GM19468 (cell line): ENCODE data around the gene ENOPH1.
"Not testable (repeated sequence)": the region's sequence is repeated elsewhere in the genome, so short reads cannot be mapped to it uniquely, and the experiment has no call there.

Source experiments
- ATAC-seq: cut with Tn5 transposase; IDR thresholded peaks from one replicate; pipeline ENCODE4 v1.9.1; 2021; ENCODE audit warnings: mild to moderate bottlenecking, moderate library complexity, moderate number of reproducible peaks; ENCODE audit not compliant: unreplicated experiment; ENCODE audit errors: extremely low read depth

Gene ENOPH1

DNA sequence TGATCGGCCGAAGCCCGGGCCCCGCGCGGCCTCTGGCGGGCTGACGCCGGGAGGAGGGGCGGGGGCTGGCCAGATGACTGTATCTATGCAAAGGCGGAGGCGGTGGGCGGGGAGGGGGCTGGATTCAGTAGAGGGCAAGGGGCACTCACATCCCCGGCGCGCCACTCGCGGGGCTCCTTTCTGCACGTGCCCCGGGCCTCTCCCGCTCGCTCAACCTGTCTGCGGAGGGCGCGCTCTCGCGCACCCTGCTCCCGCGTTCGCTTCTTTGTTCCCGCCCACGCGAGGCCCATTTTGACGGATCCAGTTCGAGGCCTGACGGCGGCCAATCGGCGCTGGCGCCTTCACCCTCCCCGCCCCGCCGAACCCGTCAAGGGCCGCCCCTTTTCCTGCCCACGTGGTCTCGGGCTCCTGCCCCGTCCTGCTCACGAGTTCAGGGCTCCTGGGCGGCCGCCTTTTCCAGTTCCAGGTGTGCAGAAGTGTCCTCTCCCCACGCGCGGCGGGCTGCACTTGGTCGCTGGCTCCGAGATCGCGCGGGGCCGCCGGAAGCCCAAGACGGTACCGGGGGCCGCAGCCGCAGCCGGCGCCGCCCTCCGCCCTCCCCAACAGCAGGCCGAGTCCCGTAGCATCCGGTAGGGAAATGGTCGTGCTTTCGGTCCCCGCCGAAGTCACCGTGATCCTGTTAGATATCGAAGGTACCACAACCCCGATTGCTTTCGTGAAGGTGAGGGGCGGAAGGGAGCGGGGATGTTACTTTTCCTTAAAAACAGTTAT is at the start of gene ENOPH1, which contains the start of gene HNRNPDL:
Gene ENOPH1 (plus strand): TSS at position 398 of the 771 bp plus-strand sequence. CDS start 240 bp downstream, at position 638.
Gene HNRNPDL (minus strand): TSS at position 270 of the 771 bp plus-strand sequence. CDS start 772 bp downstream, outside the sequence.
- peak; percentile 81 for ATAC-seq

DNA sequence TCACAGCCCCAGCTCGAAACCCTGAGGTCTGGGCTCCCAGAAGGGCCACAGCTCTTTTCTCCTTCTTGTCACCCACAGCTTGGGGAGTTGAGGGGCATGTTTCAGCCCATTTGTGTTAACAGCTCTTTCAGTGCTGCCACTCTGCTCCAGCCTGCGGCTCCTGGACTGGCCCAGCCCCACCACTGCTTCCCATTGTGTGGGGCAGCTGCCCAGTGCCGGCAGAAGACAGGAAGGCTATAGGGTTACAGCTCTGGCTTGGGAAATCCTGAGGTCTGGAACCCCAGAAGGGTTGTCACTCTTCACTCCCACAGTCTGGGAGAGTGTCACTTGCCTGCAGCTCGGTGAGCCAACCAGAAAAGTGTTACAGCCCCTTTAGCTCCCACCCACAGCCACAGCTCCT is 49.6 kb upstream of the ENOPH1 start:
- ATAC-seq = no peak

DNA sequence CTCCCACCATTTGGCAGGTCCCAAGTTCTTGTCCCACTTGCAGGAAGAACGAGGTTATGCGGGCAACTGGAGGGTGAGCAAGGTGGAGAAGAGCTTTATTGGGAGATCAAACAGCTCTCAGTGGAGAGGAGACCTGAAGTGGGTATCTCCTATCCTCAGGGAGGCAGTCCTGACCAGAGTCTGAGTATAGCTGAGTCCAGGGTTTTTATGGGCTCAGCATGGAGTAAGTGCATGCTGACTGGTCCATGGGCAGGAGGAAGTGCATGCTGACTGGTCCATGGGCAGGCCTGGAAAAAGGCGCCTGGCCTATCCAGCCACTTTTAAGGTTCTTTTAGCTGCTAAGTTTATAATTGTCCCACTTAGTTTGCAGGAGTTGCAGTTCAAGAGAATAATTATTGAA is 49.2 kb upstream of the ENOPH1 start:
- no peak for ATAC-seq

DNA sequence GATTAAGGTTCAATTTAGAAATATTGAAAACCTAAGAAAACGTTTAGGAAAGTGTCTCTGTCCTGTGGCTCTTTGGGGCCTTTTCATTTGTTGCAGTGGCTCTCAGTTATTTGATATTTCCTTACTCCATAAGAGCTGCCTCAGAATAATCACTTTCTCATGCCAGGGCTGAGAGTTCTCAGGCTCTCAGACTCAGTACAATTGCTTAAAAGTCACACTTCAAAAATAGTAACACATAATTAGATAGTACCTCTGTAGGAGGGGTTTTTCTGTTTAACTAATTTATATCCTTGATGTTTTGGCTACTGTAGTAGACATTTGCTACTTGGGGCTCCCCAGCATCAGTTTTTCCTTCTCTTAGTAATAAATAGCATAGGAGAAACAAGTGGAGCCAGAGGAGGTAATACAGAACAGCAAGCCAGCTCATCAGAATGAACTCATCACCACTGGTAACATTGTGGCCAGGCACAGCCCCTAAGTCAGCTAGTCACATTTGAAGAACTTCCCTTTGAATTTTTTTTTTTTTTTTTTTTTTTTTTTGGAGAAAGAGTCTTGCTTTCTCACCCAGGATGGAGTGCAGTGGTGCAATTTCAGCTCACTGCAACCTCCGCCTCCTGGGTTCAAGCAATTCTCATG is 48.6 kb upstream of the ENOPH1 start:
- no peak for ATAC-seq

DNA sequence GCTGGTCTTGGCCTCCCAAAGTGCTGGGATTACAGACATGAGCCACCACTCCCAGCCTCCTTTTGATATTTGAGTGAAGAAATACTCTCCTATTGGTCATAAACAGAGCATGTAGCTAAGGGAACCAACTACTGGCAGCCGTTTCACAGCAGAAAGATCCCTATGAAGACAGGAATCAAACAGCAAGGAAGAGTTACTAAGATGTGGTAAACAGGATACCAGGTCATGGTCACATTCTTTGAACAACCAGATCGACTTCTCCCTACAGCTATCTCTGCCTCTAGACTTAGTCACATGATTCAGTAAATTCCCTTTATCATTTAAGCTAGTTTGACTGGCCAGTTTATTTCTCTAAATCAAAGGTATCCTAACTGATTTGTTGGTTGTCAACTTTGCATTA is 47.6 kb upstream of the ENOPH1 start:
- ATAC-seq = no peak

DNA sequence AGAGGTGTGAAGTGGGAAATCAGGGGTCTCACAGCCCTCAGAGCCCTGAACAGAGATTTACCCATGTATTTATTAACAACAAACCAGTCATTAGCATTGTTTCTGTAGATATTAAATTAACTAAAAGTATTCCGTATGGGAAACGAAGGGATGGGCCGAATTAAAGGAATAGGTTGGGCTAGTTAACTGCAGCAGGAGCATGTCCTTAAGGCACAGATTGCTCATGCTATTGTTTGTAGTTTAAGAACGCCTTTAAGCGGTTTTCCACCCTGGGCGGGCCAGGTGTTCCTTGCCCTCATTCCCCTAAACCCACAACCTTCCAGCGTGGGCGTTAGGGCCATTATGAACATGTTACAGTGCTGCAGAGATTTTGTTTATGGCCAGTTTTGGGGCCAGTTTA is 44.1 kb upstream of the ENOPH1 start:
- not testable (repeated sequence) for ATAC-seq

DNA sequence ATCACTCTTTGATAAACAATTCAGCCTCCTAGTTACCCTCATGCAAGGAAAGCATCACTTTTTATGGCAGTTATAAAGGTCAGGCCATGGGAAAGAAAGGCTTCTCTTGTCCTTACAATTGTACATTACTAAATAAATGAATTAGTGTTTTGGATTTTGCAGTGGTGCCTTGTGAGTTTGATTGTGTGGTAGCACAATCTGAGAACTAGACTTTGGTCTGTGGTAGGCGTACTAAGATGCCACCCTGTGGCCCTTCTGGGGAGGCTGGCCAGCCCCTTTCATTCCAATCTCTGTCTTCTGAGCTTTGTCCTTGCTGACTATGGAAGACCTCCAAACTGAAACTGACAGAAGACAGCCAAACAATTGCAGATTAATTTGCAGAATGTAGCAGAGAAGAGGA is 42.0 kb upstream of the ENOPH1 start:
- no peak for ATAC-seq

DNA sequence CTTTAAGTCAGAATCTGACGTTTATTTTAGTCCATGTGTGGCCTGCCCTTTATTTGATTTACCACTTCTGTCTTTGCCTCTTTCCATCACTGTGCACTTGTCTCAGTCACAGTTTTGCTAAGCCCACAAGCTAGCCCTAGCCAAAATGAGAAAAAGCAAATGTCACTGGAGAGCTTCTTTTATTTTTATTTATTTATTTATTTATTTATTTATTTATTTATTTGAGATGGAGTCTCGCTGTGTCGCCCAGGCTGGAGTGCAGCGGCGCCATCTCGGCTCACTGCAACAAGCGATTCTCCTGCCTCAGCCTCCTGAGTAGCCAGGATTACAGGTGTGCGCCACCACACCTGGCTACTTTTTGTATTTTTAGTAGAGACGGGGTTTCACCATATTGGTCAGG is 40.3 kb upstream of the ENOPH1 start:
- ATAC-seq = not testable (repeated sequence)

DNA sequence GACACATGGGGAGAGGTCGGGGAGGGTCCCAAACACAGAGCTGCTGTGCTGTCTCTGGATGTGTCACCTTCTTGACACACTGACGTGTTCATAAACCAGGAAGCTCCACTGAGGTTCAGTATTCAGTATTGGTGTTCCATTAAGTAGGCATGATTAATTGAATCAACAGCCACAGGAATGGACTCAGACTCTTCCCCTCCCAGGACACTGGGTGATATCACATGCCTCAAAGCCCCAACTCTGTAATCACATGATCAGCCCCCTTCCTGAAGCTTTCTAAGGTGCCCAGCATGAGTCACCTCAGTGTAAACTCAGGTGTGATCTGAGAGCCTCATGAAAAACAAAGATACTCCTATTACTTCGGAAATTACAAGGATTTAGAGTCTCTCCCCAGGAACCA is 35.5 kb upstream of the ENOPH1 start:
- no peak for ATAC-seq

DNA sequence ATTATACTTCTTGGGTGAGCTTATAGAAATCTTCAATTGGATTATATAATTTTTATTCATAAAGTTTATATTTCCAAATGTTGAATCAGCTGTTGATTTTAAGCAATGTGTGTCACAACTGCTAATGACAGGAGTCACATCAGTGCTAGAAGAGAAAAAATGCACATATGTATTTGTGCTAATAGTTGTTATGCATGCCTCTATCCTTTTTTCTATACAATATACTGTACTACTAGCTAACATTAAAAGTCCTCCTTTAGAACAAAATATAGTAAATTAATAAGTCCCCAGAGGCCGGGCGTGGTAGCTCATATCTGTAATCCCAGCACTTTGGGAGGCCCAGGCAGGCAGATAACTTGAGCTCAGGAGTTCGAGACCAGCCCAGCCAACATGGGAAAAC is 32.9 kb upstream of the ENOPH1 start:
- no peak for ATAC-seq

DNA sequence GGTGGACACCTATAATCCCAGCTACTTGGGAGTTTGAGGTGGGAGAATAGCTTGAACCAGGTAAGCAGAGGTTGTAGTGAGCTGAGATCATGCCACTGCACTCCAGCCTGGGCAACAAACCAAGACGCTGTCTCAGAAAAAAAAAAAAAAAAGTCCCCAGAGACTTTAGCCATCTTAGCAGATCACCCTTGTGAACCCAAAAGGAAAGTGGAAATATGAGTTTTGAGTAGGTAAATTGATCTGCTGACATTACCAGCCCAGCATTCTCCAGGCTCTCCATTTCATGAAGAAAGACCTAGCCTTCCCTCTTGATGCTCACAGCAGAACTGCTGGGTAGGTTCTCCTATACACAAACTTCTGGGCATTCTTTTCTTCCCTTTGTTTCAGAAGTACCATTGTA is 32.1 kb upstream of the ENOPH1 start:
- ATAC-seq = no peak

DNA sequence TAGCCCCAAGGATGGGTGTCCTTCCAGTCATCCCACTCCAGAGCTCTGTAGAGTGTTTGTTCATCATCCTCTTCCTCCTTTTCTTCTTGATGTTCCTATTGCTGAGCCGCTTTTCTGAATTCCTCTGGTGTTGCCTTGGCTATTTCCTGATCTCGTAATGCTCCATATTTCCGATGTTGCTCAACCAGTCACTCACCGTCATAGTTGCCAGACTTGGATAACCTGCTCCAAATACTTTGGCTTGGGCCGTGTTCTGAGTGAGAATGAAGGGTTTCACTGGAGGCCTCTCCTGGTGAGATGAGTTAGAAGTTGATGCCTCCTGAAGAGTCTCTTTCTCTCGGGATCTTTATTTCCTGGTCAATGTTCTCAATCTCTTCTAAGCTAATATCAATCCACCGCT is 28.8 kb upstream of the ENOPH1 start:
- no peak for ATAC-seq

DNA sequence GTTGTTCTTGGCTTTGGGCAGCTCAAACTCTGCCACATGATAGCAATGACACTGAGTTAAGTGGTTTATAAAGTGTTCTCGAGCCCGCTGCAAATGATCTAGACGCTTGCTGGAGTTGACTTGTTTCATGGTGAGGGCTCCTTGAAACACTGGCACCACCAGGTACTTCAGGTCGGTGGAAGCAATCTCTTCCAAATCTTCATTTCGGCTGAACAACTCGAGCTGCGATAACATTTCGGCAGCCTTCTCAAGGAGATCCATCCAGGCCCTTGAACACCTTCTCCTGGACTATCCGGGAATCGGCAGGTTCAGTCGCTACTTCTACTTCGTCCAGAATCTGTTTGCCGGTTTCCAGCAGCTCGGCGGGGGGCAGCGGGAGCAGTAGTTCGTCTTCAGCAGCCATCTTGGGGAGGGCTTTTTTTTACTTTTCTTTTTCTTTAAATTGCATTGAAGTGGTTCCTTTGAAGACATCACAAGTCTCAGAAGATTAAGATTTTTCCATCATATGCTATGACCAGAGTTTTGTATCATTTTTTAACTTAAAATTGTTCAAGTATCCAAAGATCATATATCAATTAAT is 28.1 kb upstream of the ENOPH1 start:
- ATAC-seq = no peak

DNA sequence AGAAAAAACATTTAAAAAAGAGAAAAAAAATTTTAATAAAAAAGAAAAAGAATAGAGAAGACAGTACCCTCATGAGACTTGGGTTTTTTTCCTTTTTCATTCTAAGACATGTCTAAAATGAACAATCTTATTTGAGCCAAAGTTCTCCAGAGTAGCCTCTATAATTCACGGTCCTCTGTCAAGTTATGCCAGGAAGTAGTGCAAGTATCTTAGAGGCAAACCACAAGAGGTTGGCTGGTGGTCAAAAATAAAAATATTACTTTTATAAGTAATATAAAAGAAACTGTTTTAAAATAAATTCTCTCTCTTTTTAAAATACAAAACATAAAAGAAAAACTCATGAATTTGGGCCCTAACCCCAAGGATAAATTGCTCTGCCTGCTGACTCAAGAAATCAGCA is 26.7 kb upstream of the ENOPH1 start:
- no peak for ATAC-seq

DNA sequence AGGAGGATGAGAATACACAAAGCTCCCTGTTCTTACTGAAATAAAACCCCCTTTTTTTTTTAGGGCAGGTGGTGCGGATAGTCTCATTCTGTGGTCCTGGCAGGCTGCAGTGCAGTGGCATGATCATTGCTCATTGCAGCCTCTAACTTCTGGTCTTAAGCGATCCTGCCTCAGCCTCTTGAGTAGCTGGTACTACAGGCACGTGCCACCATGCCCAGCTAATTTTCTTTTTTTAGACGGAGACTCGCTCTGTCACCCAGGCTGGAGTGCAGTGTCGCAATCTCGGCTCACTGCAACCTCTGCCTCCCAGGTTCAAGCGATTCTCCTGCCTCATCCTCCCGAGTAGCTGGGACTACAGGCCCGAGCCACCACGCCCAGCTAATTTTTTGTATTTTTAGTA is 15.3 kb upstream of the ENOPH1 start:
- ATAC-seq = not testable (repeated sequence)

DNA sequence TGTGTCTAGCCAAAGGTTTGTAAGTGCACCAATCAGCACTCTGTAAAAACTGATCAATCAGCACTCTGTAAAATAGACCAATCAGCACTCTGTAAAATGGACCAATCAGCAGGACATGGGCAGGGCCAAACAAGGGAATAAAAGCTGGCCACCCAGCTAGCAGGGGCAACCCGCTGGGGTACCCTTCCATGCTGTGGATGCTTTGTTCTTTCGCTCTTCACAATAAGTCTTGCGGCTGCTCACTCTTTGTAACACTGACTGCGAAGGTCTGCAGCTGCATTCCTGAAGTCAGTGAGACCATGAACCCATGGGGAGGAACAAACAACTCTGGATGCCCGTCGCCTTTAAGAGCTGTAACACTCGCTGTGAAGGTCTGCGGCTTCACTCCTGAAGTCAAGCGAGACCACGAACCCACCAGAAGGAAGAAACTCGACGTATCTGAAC is 14.4 kb upstream of the ENOPH1 start:
- no peak for ATAC-seq

DNA sequence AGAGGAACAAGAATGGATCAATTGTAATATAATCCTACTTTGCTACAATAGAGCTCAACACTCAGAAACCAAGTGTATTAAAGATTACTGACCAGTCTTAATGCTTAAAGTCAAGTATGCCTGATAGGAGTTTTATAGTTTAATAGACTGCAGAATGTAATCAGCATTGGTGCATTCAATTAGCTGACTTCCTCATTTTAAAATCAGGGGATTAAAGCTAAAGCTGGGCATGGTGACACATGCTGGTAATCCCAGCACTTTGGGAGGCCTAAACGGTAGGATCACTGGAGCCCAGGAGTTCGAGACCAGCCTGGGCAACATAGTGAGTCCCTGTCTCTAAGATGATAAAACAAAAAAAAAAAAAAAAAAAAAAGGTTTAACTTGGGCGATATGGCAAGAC is 10.9 kb upstream of the ENOPH1 start:
- no peak for ATAC-seq

DNA sequence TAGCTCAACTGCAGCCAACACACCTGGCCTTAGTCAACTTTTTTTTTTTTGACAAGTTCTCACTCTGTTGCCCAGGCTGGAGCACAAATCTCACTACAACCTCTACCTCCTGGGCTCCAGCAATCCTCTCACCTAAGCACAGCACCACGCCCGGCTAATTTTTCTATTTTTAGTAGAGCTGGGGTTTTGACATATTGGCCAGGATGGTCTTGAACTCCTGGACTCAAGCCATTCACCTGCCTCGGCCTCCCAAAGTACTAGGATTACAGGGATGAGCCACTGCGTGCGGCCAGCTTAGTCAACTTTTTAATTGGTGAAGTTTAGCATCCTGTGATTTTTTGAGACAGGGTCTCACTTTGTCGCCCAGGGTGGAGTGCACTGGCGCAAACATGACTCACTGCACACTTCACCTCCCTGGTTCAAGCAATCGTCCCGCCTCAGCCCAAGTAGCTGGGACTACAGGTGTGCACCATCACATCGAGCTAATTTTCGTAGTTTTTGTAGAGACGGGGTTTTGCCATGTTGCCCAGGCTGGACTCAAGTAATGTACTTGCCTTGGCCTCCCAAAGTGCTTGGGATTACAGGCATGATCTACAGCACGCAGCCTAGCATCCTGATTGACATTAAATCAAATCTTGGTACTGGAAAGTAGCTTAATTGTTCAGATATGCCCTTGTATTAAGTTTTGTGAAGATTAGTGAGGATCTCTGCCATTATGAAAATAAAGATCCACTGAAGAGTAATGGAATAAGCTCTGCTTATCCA is 8.4 kb upstream of the ENOPH1 start:
- no peak for ATAC-seq

DNA sequence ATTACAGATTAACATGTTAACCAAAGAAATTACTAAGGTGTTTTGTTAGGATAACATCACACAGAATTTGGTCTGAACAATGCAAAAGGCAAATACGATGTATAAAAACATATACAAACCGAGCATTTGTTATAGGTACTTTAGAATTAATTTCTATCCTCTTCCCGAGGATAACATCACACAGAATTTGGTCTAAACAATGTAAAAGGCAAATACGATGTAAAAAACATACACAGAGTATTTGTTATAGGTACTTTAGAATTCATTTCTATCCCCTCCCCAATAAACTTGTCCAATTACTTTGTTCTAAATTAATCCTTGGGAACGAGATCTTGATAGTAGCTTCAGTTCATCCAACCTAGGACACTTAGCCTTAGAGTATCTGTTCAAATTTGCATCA is 7.8 kb upstream of the ENOPH1 start:
- ATAC-seq = no peak

DNA sequence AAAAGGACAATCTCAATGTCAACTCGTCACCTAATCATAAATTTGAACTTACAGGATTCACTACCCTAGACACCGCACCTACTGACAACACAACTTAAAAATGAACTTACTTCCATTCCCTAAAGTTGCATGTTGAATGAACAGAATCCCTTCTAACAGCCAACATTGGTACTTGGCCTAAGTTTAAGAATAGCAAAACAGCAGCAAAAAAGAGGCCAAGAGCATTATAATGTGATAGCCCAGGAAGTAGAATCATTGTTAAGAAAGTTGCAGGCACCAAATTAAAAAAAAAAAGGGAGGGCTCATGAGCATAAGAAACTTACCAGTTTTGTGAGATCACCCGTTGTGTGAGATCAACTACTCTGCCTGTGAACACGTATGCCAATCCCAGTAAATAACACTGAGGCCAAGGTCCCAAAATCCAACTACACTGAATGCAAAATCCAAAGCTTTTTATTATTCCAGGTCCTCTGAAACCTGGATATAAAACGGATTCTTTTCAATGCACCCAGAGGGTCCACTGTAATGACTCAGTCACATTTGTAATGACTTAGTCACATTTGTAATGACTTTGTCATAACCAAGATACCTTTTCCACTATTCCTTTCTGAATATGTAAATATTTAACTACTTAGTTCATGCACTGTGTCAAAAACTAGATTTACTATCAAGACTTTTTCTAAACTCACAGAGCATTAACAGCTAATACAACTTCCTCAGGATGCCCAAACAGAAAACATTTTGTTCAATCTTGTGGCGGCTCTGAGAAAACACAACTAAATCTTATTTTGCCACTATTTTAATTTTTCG is 6.9 kb upstream of the ENOPH1 start:
- no peak for ATAC-seq
